HL-60/S4 treated with phorbol 12-myristate 13-acetate at 8.2 ng/mL for 4 days and 3 days (cell line): Measurements from ENCODE around the gene DCAF10.
"Not testable (repeated sequence)": the region's sequence is repeated elsewhere in the genome, so short reads cannot be mapped to it uniquely, and the experiment has no call there.

Experiments
- in situ Hi-C: fragments of 300-500 bp; cut with MboI; formaldehyde crosslinking; loops from 2 replicates; pipeline ENCODE4 v1.15.0; 2022; ENCODE audit warnings: low sequenced_read_pairs

The DCAF10 gene, protein sequence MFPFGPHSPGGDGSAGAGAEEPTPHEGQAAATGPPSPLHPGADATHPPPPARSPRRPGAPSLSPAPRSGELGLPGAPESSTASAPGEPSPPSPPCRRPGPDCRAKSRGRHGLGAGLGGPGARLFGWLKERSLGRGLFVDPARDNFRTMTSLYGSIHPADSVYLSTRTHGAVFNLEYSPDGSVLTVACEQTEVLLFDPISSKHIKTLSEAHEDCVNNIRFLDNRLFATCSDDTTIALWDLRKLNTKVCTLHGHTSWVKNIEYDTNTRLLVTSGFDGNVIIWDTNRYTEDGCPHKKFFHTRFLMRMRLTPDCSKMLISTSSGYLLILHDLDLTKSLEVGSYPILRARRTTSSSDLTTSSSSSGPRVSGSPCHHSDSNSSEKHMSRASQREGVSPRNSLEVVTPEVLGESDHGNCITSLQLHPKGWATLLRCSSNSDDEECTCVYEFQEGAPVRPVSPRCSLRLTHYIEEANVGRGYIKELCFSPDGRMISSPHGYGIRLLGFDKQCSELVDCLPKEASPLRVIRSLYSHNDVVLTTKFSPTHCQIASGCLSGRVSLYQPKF

DNA sequence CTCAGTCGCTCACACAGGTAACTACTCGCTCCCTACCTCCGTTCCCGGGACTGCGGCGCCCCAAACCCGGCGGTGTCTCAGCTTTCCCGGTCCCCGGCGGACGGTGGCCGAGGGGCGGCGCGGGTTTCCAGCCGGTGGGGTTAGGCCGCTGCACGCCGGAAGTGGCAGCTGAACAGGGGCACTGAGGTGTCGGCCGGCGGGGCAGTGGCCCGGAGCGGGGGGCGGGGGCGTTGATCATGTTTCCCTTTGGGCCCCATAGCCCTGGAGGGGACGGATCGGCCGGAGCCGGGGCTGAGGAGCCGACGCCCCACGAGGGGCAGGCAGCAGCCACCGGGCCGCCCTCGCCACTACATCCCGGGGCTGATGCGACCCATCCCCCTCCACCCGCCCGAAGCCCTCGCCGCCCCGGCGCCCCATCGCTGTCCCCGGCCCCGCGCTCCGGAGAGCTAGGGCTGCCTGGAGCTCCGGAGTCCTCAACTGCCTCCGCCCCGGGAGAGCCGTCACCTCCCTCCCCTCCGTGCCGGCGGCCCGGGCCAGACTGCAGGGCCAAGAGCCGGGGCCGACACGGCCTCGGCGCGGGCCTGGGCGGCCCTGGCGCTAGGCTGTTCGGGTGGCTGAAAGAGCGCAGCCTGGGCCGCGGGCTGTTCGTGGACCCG, at the start of gene DCAF10:
TSS of gene DCAF10 (plus strand) at position 167 of the 656 bp plus-strand sequence. CDS start at position 237, 70 bp downstream.
- in situ Hi-C loops = no loop called here

DNA sequence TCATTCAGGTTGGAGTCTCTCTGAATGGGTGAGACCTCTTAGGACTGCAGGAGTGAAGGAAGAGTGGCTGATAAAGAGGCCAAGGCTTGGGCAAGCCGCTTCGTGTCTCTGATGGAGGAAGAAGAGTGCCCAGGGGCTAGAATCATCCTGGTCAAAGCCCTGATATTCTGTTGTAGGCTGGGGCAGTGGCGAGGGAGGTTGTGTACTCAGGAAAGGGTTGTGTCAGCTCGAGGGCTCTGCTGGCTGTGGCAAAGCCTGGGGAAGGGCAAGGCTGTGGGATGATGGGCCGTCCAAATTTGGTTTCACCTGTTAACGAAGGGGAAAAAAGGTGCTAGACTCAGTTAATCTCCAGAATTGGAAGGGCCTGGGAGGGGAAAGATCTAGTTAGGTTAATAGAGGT, 49.4 kb upstream of the DCAF10 start:
- in situ Hi-C loops = no loop called here

DNA sequence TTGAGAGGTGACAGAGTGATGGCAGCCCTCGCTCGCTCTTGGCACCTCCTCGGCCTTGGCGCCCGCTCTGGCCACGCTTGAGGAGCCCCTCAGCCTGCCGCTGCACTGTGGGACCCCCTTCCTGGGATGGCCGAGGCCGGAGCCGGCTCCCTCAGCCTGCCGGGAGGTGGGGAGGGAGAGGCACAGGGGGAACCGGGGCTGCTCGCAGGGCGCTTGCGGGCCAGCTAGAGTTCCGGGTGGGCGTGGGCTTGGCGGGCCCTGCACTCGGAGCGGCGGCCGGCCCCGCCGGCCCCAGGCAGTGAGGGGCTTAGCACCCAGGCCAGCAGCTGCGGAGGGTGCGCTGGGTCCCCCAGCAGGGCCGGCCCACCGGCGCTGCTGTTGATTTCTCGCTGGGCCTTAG, 48.9 kb upstream of the DCAF10 start:
- in situ Hi-C loops = not testable (repeated sequence)

DNA sequence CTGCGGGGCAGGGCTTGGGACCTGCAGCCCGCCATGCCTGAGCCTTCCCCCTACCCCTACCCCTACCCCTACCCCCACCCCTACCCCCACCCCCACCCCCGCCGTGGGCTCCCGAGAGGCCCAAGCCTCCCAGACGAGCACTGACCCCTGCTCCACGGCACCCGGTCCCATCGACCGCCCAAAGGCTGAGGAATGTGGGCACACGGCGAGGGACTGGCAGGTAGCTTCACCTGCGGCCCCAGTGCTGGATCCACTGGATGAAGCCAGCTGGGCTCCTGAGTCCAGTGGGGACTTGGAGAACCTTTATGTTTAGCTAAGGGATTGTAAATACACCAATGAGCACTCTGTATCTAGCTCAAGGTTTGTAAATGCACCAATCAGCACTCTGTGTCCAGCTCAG, 48.5 kb upstream of the DCAF10 start:
- in situ Hi-C loops = not testable (repeated sequence)

DNA sequence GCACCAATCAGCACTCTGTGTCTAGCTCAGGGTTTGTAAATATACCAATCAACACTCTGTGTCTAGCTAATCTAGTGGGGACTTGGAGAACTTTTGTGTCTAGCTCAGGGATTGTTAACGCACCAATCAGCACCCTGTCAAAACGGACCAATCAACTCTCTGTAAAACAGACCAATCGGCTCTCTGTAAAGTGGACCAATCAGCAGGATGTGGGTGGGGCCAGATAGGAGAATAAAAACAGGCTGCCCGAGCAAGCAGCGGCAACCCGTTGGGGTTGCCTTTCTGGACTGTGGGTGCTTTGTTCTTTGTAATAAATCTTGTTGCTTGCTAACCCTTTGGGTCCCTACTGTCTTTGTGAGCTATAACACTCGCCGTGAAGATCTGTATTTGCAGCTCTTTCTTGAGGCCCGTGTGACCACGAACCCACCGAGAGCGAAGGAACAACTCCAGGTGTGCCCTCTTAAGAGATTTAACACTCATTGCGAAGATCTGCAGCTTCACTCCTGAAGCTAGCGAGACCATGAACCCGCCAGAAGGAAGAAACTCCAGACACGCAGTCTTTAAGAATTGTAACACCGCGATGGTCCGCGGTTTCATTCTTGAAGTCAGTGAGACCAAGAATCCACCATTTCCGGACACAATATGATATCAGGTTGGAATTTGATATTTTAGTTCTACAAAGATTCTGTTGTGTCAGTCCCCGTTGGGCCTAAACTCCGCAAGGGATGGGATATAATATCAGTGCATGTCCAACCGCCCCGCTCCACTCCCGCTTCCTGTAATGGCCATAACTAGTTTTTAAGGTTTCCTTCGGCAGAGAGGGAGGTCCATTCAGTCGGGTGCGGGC, 47.7 kb upstream of the DCAF10 start:
- in situ Hi-C loops = no loop called here

DNA sequence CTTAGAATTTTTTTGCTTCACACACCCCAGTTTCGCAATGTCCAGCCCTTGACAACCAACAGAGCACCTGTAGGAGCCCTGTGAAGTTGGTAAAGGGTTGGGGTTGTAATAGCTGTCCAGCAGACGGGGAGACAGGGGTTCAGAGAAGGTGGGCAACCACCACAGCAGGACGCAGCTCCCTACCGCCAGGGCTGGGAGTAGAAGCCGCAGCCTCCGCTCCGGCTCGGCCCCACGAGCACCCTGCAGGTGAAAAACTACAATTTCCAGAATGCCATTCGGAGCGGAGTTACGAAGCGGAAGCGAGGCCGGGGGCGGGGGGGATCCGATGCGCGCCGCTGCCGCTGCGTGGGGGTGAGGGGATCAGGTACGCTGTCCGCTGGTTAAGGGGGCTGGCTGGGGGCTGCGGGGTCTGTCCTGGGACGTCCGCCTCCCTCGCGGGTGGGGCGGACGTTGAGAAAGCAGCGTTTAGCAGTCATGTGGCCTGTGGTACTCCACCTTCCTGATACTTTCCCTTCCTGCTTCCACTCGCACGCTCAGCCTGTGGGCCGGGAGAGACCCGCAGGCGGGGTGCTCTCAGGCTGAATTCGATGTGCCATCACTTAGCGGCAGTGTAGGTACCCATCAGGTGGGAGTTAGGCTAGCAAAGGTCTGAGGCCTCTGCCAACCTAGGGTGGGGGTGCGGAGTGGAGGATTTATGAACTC, 47.0 kb upstream of the DCAF10 start, which contains the start of gene TRMT10B:
TSS of gene TRMT10B (plus strand) at position 317 of the 702 bp plus-strand sequence. CDS start 8,127 bp downstream, outside the sequence.
- in situ Hi-C loops = no loop called here

DNA sequence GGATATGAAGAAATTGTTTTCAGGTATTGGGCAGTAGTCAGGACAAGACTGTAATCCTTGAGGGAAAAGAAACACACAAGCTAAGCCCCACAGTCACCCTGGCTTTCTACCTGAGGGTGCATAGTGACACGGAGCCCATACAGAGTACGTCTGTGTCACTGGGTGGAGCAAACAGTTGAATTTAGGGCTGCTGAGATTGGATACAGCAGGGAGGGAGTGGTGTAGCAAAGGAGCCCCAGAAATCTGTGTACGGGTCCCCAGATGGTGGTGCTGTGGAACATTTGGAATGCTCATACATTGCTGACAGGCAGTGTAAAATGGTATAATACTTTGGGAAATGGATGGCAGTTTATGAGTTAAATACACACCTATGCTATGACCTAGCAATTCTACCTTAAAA, 41.9 kb upstream of the DCAF10 start:
- in situ Hi-C loops = no loop called here

DNA sequence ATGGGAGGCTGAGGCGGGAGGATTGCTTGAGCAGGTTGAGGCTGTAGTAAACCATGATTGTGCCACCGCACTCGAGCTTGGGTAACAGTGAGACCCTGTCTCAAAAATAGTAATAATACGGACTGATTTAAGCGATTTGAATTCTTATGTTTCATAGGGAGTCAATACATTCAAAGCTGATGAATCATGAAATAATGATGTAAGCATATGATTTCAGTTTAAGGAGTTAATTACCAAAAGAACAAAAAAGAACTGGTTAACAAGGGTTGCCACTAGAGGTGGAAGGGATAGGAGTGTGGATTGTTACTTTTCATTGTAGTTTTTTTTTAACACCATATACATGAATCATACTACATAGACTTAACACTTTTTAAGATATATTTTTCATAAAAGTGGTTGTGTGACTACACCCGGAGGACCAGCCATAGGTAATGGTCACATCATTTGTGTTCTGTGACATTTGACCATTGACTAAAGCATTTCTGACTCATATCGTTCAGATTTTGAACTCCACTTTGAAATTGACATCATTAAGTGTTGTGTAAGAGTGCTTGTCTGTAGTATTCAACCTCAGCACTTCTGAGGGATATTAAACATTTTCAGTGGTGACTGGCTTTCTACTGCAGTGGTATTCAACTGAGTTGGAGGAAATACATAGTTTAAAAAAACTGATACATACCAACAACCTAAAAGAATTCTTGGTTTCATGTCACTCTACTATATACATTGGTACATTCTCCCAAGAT, 40.0 kb upstream of the DCAF10 start:
- in situ Hi-C loops = no loop called here

DNA sequence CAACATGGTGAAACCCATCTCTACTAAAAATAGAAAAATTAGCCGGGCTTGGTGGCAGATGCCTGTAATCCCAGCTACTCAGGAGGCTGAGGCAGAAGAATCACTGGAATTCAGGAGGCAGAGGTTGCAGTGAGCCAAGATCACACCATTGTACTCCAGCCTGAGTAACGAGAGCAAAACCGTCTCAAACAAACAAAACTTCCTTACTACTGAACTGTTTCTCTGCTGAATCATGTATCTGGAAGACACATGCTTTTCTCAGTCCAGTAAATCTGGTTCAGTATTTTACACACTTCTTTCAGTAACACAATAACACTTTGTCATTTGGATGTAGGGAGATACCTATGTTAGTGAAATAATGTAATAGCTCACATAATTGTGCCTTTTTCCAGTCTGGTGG, 39.1 kb upstream of the DCAF10 start:
- in situ Hi-C loops = no loop called here

DNA sequence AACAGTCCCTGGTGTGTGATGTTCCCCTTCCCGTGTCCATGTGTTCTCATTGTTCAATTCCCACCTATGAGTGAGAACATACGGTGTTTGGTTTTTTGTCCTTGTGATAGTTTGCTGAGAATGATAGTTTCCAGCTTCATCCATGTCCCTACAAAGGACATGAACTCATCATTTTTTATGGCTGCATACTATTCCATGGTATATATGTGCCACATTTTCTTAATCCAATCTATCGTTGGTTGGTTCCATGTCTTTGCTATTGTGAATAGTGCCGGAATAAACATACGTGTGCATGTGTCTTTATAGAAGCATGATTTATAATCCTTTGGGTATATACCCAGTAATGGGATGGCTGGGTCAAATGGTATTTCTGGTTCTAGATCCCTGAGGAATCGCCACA, 35.3 kb upstream of the DCAF10 start:
- in situ Hi-C loops = not testable (repeated sequence)

DNA sequence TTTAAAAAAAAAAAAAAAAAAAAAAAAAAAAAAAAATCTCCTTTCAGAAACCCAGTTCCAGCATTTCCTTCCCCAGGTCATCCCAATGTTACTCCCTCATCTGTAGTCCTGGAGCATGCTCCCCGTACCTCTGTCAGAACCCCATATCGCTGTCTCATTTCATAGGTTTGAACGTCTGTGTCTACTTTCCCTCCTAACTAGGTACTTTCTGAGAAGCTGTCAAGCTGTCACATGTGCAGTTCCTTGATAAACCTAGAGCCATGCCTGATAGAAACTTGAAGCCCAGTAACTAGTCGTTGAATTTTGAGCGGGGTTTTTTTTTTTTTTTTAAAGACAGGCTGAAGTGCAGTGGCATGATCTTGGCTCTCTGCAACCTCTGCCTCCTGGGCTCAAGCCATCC, 31.3 kb upstream of the DCAF10 start:
- in situ Hi-C loops = no loop called here

DNA sequence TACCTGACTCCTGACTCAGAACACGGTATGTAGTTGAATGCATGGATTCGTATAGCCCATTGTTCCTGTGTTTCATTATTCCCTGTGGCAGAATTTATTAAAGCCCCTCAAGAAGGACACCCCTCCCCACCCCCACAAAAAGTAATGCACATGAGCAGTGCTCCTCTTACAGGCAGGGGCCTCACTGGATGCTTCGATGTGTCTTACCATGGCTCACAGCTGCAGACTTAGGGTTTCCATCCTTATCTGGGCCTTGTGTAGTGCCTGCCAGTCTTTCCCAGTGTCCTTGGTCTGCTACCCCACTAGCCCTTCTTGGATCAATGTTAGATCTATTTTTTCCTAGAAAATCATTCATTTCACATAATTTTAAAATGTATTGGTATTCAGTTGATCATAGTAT, 30.6 kb upstream of the DCAF10 start:
- in situ Hi-C loops = no loop called here

DNA sequence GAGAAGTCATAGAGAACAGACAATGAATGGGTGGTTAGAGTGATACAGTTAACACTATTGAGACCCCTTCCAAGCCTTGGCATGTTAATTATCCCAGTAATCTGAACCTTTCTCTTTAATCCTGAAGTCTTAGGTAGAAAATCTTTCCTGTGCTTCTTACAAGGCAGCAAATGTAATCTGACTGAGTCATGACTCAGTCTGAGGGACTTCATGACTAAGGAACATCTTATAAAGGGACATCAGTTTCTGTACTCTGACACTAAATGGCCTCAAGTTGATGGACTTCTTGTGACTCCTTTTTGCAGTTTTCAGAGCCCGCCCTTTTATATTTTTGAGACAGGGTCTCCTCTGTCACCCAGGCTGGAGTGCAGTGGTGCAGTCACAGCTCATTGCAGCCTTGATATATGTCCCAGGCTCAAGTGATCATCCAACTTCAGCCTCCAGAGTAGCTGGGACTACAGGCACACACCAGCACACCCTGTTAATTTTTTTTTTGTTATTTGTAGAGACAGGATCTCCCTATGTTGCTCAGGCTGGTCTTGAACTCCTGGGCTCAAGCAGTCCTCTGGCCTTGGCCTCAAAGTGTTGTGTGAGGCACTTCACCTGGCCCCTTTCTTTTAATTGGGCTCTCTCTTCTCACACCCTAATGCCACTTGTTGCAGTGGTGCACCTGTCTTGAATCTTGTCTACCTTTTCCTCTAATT, 25.2 kb upstream of the DCAF10 start:
- in situ Hi-C loops = no loop called here

DNA sequence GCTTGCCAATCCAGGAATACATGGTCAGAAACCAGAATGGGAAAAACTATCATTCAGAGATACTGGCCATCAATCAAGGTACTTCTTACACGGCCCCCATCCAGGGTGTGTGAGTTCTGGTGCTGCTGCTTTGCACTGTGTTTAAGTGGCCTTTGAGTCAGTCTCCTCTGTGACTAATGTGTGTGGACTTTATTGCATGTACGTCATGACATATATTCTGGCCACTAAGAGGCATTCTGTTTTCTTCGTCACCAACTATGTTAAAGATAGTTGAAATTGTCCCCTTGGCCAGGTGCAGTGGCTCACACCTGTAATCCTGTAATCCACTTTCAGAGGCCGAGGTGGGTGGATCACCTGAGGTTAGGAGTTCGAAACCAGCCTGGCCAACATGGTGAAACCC, 24.3 kb upstream of the DCAF10 start:
- in situ Hi-C loops = no loop called here

DNA sequence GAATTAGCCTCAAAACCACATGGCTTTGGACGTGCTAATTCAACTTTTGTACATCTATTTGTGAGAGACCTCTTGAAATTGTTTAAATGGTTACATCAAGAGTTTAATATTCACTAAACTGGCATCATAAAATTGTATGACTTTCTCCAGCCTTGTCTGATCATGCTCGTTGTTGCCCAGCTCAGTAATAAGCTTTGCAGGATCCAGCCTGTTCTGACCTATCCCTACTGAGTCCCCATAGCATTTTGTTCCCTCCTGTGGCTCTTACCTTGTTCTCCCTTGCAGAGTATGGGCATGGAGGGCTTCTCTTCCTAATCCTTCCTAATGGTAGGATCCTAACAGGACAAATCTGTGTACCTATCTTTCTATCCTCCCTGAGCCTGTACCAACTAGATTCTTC, 22.1 kb upstream of the DCAF10 start:
- in situ Hi-C loops = no loop called here

DNA sequence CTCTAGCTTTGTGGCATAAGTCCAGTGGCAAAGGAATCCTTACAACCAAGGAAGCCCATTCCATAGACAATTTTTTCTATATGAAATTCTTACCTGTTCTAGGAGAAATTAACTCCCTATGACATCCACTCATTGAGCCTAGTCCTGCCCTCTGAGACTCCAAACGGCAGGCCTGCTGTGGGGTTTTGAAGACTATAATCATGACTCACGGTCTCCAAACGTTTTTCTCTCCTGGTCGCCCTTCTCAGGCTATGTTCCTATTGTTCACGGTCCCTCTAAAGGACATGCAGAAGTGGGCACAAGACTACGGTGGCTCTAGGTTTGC, 16.3 kb upstream of the DCAF10 start:
- in situ Hi-C loops = no loop called here

DNA sequence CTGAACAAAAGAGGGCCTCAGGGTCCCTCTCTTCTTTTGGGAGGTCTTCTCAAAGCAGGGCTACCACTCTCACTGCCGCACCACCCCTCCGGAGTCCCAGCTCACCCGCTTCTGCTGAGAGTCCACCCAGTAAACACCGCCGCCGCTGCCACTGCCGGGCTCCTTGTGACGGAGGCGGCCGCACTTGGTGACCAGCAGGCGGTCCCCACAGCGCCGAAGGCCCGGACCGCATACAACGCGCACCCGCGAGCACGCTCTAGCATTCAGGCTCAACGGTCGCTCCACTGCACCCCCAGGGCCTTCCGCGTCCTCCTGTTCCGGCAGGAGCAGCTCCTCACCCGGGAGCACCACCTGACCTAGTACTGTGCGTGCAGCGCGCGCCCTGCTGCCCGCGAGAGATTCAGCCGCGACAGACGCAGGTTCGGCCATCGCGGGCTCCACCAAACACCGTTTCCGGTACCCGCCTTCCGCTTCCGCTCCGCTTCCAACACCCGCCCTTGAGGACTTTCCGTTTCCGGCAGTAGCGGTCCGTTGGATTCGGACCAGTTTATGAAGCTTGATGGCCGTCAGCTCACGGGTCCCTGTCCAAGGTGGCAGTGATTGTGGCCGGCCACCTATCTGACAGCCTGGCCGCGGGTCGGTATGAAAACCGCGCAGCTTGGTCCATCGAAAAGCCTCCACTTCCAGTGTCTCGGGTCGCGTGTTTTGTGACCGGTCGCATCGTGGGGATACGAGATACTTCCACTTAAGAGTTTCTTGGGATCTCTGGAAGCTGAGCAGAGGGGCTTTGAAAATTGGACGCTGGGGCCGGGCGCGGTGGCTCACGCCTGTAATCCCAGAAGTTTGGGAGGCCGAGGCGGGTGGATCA, 15.7 kb upstream of the DCAF10 start, which contains the start of gene EXOSC3:
TSS of gene EXOSC3 (minus strand) at position 449 of the 868 bp plus-strand sequence. CDS start at position 429, 20 bp downstream.
- in situ Hi-C loops = no loop called here

DNA sequence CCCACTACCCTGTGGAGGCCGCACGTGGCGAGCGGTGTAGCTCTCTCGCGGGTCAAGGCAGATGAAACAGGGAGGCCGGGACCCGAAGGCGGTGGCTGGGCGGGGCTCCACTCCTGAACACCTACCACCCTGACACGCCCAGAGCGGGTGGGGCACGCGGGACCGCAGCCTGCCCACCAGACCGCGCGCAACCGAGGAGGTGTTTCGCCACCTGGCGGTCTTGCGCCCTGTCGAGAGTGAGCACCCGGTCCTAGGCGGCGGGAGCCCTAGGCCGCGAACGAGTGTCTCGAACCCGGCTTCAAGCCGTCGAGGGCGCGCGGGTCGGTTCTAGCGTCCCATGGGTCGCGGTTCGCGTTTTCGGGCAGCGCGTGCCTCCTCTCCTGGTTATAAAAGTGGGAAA, 13.5 kb upstream of the DCAF10 start:
- in situ Hi-C loops = no loop called here
